Pancreas (tissue), 10 donors: Measurements from ENCODE around the gene KCNK4. TPM values are rescaled to one million over a fixed set of nuclear protein-coding genes. Genes with fewer than 3 reads are reported as not detected.

ENCODE experiments used
- ATAC-seq, 4 donors: fragments of 200-7000 bp; cut with Tn5 transposase; one replicate each; pipeline versions ENCODE4 v1.8.0 to v1.9.1; 2020; ENCODE audit warnings: mild to moderate bottlenecking in 4 of 4, moderate library complexity in 4 of 4
- DNase-seq, 6 donors: peaks; one replicate each; pipeline ENCODE4 v3.0.0-alpha.2; 2020
- FAIRE-seq: peaks from 2 replicates; lab custom pipeline; 2012; peaks lifted over from hg19 to GRCh38; lab: Jason Lieb, UNC
- H3K27ac ChIP-seq, 4 donors: fragments of 200-600 bp; sonication (generic); 1 replicate in 3 of 4; 2 replicates in 1 of 4; pipeline versions ENCODE4 v1.5.0 to v1.8.0; 2020
- H3K27me3 ChIP-seq, 4 donors: fragments of 200-600 bp; one replicate each; pipeline ENCODE4 v1.8.0; 2021
- H3K36me3 ChIP-seq, 3 donors: fragments of 200-600 bp; sonication (generic) in 1 of 3; one replicate each; pipeline versions ENCODE4 v1.5.0 to v1.8.0; 2020 to 2021
- H3K4me1 ChIP-seq, 3 donors: fragments of 200-600 bp; one replicate each; pipeline ENCODE4 v1.8.0; 2021
- H3K4me3 ChIP-seq, 4 donors: fragments of 200-600 bp; sonication (generic) in 2 of 4; one replicate each; pipeline versions ENCODE4 v1.5.0 to v1.8.0; 2020 to 2021
- H3K9me3 ChIP-seq, 4 donors: fragments of 200-600 bp; one replicate each; pipeline ENCODE4 v1.8.0; 2021
- WGBS, 2 donors: extraction: QIAGEN DNeasy Blood & Tissue Kit; methylation state at CpG; one replicate each; pipeline ENCODE4 v1.1.7; 2013; 5-methylcytosine and 5-hydroxymethylcytosine counted together
- intact Hi-C, 3 donors: fragments of 100-400 bp; cut with DNase I; formaldehyde crosslinking; loops; one replicate each; pipeline versions ENCODE4 v1.11.1 to v1.14.2; 2022
- polyA plus RNA-seq, 2 donors: library from polyadenylated mRNA; stranded (reverse); fragments of 200-250 nt; gene quantifications; one replicate each; pipeline ENCODE4 v1.2.3, GENCODE V29; 2013
- total RNA-seq, 6 donors: library from RNA; stranded (reverse); fragmentation: NEBNext Ultra II Directional in 4 of 6; extraction: Animal tissue kit (Norgen Biotek cat#: 25700) in 4 of 6; gene quantifications; one replicate each; pipeline versions ENCODE4 v1.2.1 to v1.2.4, GENCODE V29; 2021 to 2023
- TF ChIP-seq, protein P1 (sequence below), 4 donors: fragments of 200-600 bp; sonication (generic) in 3 of 4; IDR thresholded peaks; one replicate each; pipeline versions ENCODE4 v1.5.0 to v1.8.0; 2021; ENCODE audit warnings: antibody characterized with exemption in 4 of 4
- donor health status: healthy with polysubstance abuse.
- donor health status: DM: no; HTN: no; CAD: no; lungs with moderate emphysema.
- donor health status: DM: no; HTN: no; CAD: no.
- donor health status: control.
- donor health status: control.
- donor health status: Bipolar disorder and iron deficiency.
- donor health status: DM: yes; HTN: yes; CAD: no.
- donor health status: DM: no; HTN: no; CAD: no.
- donor health status: DM: no; HTN: no; CAD: no.
- donor health status: DM: yes; HTN: yes; CAD: no.

KCNK4 gene
- total and polyA plus RNA-seq, 8 donors, result not detected

GRCh38 chr11:64285885-64286800, 5.0 kb upstream of the KCNK4 start:
- H3K27ac ChIP-seq, result peak overlapping the region; percentile 80 to 92 (median 88)
- FAIRE-seq (no peak), ATAC-seq (peak; percentile 28 to 41 (median 34)), DNase-seq (peak; percentile 64 to 91 (median 74))
- intact Hi-C loops, result no loop called here
- H3K36me3 ChIP-seq, result no peaks in the 10 kb centered on the region
- no peaks in the 10 kb centered on the region for H3K27me3 ChIP-seq
- TF ChIP-seq, protein P1, sequence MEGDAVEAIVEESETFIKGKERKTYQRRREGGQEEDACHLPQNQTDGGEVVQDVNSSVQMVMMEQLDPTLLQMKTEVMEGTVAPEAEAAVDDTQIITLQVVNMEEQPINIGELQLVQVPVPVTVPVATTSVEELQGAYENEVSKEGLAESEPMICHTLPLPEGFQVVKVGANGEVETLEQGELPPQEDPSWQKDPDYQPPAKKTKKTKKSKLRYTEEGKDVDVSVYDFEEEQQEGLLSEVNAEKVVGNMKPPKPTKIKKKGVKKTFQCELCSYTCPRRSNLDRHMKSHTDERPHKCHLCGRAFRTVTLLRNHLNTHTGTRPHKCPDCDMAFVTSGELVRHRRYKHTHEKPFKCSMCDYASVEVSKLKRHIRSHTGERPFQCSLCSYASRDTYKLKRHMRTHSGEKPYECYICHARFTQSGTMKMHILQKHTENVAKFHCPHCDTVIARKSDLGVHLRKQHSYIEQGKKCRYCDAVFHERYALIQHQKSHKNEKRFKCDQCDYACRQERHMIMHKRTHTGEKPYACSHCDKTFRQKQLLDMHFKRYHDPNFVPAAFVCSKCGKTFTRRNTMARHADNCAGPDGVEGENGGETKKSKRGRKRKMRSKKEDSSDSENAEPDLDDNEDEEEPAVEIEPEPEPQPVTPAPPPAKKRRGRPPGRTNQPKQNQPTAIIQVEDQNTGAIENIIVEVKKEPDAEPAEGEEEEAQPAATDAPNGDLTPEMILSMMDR (IDR thresholded peaks at IDR 0.05), result no peak
- WGBS, 2 donors, result 17 to 23% methylated on average over 29 to 40 of the region's 40 CpGs
- peak overlapping the region; percentile 53 to 91 (median 80) for H3K4me3 ChIP-seq
- H3K4me1 ChIP-seq, result peaks cover 13 to 14% (median 14%) of the 10 kb centered on the region in 3 donors
- H3K9me3 ChIP-seq, result no peaks in the 10 kb centered on the region

- Histone ChIP-seq H3K9me3 (no peaks in the 10 kb centered on the region), H3K36me3 (no peaks in the 10 kb centered on the region), H3K27ac (no peak overlapping the region), H3K4me1 (peaks cover 14 to 18% (median 17%) of the 10 kb centered on the region in 3 donors), H3K4me3 (no peak overlapping the region), H3K27me3 (no peaks in the 10 kb centered on the region)
- TF ChIP-seq, protein P1 (IDR thresholded peaks at IDR 0.05), result no peak
- no peak for DNase-seq
- ATAC-seq, result no peak
- 57 to 62% methylated on average over 9 of the region's 9 CpGs for WGBS, 2 donors
- no peak for FAIRE-seq
- intact Hi-C loops, result no loop called here
Observed at GRCh38 chr11:64286801-64287159, 4.3 kb upstream of the KCNK4 start.

GRCh38 chr11:64287676-64288352, 3.3 kb upstream of the KCNK4 start:
- intact Hi-C loops, result no loop called here
- ATAC-seq, result no peak
- TF ChIP-seq, protein P1 (IDR thresholded peaks at IDR 0.05), result no peak
- Histone ChIP-seq H3K27me3 (peaks cover 0 to 4% (median under 1%) of the 10 kb centered on the region in 4 donors), H3K36me3 (no peaks in the 10 kb centered on the region), H3K27ac (no peak overlapping the region), H3K9me3 (no peaks in the 10 kb centered on the region), H3K4me3 (no peak overlapping the region), H3K4me1 (peaks cover 14 to 24% (median 22%) of the 10 kb centered on the region in 3 donors)
- WGBS, 2 donors, result 93 to 94% methylated on average over 33 of the region's 33 CpGs
- no peak for FAIRE-seq
- DNase-seq, result peak in 2 of 6 donors; percentile 38 to 72

DNA sequence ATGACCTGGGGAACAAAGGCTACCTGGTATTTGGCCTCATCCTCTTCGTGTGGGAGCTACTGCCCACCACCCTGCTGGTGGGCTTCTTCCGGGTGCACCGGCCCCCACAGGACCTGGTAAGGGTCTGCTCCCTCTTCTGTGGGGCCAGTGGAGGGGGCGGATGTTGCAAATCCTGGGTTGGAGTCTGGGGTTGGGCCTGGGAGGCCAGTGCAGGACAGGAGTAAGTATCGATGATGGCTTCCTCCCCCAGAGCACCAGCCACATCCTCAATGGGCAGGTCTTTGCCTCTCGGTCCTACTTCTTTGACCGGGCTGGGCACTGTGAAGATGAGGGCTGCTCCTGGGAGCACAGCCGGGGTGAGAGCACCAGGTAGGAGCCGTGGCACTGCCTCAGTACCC, 2.8 kb upstream of the KCNK4 start:
- no peaks in the 10 kb centered on the region for H3K9me3 ChIP-seq
- no peak for ATAC-seq
- no peaks in the 10 kb centered on the region for H3K36me3 ChIP-seq
- peaks cover 0 to 7% (median 1%) of the 10 kb centered on the region in 4 donors for H3K27me3 ChIP-seq
- TF ChIP-seq, protein P1 (IDR thresholded peaks at IDR 0.05), result no peak
- no peak overlapping the region for H3K27ac ChIP-seq
- no peak overlapping the region for H3K4me3 ChIP-seq
- FAIRE-seq, result no peak
- DNase-seq, result peak in 1 of 6 donors; percentile 70
- intact Hi-C loops, result no loop called here
- peaks cover 13 to 24% (median 22%) of the 10 kb centered on the region in 3 donors for H3K4me1 ChIP-seq
- WGBS, 2 donors, result 90 to 92% methylated on average over 6 to 9 of the region's 9 CpGs
